ENCODE measurements around the gene ARHGAP31. TPM values are rescaled to one million over a fixed set of nuclear protein-coding genes. Genes with fewer than 3 reads are reported as not detected.

Gene ARHGAP31
- polyA plus RNA-seq, 4 donors = 10.8 to 15.4 (median 12.7) TPM

DNA sequence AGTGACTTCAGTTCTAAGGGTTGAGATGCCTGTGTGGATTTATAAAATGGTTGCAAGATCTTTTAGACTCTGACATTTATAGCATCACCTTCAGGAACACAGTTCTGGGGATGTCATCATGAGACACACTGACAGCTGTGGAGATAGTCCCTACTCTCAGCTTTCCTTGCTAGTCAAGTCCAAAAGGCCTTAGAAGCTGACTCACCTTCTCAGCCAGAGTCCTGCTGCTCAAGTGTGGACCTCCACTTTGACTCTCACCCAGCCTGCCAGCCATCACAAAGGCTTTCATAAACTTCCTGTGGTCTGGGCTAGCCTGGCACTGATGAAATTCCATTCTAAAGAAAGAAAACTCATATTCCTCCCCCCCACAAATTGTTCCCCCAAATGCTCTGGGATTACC lies 124.5 kb downstream of the ARHGAP31 start:
- no peak for DNase-seq (ENCODE audit: low read depth in 4 of 4, low spot score in 2 of 4)

DNA sequence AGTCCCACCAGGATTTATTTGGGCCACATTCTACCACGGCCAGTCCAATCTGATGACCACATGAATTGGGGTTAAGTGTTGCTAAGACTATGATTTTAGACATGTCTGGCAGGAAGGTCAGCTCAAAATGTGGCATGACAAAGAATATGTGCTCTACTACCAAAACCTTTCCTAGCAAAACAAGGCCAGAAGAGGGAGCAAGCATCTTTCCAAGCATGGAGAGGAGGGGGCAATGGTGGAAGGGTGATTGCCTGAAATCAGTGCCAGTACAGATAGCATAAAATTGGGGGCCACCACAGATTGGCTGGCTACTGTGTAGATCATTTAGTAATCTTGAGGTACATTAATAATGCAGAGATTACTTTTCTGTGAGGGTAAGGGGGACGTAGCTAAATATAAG lies 126.0 kb downstream of the ARHGAP31 start:
- no peak for DNase-seq (ENCODE audit: low read depth in 4 of 4, low spot score in 2 of 4)

DNA sequence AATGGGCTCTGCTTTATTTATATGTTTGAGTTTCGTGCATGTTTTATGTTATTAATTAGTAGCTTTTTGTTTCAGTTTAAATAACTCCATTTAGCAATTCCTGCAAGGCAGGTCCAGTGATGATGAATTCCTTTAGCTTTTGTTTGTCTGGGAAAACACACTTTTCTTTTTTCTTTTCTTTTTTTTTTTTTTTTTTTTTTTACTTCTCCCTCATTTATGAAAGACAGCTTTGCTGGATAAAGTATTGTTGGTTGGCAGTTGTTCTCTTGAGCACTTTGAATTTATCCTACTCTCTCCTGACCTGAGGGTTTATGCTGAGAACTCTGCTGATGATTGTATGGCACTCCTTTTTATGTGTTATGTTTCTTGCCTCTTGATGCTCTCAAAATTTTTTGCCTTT lies 133.5 kb downstream of the ARHGAP31 start:
- peak in 1 of 4 donors; percentile 8 for DNase-seq (ENCODE audit: low read depth in 4 of 4, low spot score in 2 of 4)

DNA sequence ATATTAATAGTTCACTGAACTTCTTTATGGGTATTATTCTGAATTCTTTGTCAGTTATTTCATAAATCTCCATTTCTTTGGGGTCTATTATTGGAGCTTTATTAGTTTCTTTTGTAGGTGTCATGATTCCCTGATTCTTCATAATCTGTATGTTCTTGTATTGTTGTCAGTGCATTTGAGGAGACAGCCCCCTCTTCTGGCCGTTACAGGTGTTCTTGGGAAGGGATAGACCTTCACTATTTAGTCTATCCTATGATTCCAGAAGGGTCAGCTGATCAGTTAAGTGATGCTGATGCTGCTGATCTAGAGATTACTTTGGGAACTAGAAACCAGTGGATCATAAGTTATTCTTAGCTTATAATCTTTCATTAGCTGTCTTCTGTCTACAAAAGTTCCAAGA lies 134.4 kb downstream of the ARHGAP31 start:
- no peak for DNase-seq (ENCODE audit: low read depth in 4 of 4, low spot score in 2 of 4)

DNA sequence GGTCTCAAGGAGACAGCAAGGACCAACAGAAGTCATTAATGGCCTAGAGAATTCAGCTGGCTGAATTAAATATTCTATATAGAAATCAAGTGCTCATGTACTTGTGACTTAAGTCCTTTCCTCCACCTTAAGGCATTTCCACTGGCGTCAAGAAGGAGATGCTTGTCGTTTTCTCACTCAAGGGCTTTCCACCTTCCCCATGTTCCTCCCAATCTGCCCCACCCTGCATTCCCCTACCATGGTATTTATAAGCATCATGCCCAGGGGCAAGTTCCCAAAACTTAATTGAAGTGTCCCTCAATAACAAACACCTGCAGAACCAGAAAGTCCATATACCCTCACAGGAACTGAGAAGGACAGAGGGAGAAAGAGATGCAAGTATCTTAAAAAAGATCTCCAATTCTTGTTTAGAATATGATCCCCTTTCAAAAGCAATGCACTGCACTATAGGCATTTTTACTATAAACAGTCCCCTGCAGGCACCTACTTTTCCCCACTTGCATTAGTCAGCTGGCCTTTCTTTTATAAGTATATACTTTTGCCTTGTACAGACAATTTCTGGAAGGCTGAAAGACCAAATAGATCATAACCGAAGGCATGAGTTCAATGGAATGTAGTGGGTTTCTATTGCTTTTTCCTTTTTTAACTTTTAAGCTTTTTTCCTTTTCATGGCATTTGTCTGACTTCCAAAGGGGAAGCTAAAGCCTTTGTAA lies 139.6 kb downstream of the ARHGAP31 start:
- no peak for DNase-seq (ENCODE audit: low read depth in 4 of 4, low spot score in 2 of 4)

DNA sequence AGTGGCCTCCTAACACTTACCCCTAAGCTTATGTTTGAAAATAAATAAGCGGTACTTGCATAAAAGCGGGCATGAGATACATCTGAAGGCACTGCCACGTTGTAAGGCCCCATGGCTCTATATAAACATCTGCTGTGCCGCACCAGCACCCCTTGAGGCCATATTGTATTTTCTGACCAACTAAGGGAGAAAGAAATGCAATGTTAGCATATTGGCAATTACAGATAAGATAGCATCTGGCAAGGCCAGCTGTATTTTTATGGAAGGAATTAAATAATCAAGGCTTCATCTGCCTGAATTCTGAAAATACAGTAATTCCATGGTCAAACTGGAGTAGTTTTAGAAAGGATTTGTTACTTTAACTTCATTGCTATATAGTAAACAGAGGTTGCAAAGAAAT lies 140.5 kb downstream of the ARHGAP31 start:
- DNase-seq (ENCODE audit: low read depth in 4 of 4, low spot score in 2 of 4) = no peak

DNA sequence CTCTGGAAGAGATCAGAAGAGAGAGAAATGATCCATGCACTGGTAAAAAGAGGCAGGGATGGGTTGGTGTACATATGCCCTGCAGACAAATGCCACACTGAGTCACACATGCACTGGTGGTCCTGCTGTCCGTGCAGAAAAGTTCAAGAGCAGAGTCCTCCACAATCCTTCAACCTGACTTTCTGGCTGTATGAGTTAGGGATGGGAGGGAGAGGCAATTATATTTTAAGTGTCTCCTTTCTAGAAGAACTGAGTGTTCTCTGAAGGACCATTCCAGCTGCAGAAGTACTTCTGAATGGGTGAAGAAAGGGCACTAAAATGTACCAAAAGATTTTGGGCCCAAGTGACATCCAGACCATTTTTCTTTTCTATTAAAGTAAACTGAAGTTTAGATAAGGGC lies 142.8 kb downstream of the ARHGAP31 start:
- no peak for DNase-seq (ENCODE audit: low read depth in 4 of 4, low spot score in 2 of 4)

DNA sequence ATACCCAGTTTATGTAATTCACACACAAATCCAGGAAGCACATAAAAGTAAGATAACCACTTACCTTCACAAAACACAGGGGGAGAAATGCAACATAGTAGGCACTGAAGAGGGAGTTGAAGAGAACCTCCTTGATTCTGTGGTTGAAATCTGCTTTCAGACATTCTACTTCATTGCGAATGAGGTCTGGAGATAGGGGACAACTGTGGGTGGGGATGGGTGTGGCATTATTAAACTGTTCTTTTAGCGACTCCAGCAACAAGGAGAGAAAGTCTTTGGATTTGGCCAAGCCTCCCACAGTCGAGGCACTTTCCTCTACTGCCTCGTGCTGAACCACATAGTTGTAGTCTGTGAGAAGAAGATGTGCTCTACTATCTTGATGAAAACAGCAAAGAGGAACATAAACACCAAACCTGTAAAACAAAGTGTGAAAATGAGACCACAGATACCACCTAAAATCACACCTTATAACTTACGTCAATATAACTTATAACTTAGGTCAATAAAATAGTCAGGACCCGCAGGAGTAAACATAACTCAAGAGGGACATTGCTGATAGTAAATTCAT lies 143.6 kb downstream of the ARHGAP31 start:
- no peak for DNase-seq (ENCODE audit: low read depth in 4 of 4, low spot score in 2 of 4)

DNA sequence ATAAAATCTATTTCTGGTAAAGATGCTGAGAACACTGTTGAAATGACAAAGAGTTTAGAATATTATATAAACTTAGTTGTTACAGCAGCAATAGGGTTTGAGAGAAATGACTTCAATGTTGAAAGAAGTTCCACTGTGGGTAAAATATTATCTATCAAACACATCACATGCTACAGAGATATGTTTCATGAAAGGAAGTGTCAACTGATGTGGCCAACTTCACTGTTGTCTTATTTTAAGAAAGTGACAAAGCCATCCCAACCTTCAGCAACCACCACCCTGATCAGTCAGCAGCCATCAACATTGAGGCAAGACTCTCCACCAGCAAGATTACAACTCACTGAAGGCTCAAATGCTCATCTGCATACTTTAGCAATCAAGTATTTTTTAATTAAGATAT lies 149.0 kb downstream of the ARHGAP31 start:
- no peak for DNase-seq (ENCODE audit: low read depth in 4 of 4, low spot score in 2 of 4)

DNA sequence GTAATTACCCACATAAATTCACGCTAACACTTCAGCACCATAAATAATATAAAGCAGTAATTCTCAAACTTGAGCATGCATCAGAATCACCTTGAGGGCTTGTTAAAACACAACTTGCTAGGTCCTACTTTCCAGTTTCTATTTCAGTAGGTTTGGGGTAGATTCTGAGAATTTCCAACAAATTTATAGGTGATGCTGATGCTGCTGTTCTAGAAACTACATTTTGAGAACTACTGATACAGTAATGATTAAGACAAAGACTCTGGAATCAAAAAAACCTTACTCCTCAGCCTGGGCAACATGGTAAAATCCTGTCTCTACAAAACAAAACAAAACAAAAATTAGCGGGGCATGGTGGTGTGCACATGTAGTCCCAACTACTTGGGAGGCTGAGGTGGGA lies 150.4 kb downstream of the ARHGAP31 start:
- DNase-seq (ENCODE audit: low read depth in 4 of 4, low spot score in 2 of 4) = no peak

DNA sequence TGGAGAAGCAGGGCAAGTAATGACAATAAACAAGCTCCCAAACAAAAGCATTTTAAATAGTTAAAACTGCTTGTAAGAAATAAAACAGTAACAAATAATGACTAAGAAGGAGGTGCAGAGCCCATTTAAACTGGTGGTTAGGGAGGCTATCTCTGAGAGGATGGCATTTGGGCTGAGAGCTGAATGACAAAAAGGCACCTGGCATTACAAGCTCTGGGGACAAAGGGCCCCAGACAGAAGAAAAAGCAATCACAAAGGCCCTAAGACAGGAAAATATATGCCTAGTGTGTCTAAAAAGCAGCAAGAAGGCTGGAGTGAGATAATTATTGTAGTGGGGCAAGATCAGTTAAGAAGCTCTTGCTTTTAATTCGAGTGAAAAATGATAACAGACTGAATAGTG lies 159.6 kb downstream of the ARHGAP31 start:
- DNase-seq (ENCODE audit: low read depth in 4 of 4, low spot score in 2 of 4) = no peak

DNA sequence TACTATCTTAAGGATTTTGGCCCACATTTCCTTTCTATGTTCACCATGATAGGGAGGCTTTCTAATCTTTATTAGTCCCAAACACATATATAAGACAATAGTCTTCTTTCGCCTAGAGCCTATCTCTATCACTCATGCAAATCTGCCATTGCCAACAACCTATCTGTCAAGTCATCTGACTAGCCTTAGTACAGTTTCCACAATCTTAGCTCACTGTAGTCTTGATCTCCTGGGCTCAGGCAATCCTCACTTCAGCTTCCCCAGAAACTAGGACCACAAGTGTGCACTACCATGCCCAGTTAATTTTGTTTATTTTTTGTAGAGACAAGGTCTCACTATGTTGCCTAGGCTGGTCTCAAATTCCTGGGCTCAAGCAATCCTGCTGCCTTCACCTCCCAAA lies 162.3 kb downstream of the ARHGAP31 start:
- DNase-seq (ENCODE audit: low read depth in 4 of 4, low spot score in 2 of 4) = no peak

DNA sequence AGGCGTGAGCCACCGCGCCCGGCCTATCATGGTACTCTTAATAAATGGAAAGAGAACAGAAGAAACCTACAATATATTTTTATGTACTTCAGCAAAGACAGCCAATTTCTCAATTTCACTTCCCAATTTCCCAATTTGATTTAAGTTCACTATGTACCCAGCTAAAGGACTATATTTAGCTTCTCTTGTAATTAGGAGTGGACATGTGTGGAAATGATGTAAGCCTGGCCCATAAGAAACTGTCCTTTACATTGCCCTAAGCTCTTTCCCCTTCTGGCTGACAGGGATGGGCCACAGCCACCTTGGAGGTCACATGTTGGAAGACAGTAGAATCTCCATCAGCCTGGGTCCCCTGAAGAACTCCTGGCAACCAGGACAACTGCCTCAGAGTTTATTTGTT lies 163.1 kb downstream of the ARHGAP31 start:
- DNase-seq (ENCODE audit: low read depth in 4 of 4, low spot score in 2 of 4) = no peak

DNA sequence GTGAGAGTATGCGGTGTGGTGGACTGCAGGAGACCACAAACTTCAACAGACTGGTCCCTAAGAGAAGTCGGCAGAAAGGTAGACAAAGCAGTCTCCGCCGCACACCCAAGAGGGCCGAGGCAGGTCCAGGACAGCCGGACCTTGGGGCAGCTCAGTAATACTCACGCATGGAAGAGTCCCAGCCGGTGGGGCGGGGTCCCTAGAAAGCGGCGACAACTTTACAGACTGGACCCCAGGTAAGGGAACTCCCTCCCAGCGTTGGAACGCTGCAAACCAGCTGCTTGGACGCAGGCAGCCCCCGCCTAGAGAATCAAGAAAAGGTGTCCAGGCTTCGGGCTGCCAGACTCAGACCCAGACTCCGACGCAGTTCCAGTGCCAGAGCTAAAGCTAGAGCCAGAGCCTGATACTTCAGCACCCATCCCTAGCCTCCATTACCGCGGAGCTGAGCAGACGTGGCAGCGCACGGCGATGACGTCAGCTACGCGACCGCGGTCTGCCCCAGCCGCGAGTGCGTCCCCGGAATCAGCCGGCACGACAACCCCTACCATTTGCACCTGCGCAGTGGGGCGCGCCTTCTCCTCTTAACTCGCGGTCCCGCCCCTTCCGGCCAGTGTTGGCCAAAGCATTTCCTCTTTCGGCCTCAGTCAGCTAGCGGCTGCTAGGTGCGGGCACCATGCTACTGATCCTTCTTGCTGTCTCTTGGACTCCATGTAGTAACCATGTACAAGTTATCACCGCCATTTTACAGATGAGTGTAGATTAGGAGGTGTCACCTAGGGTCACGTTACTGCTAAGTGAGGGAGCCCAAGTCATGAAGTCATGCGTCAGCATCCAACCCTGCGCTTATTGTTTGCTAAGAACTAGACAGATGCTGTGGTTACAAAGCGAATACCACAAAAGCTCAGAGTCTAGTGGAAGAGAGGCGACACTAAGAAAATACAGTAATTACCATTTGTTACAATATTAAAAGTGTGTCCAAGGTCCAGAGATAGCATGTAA lies 169.3 kb downstream of the ARHGAP31 start, which contains the start of gene TMEM39A:
Gene TMEM39A, minus strand, starts transcription at position 445 of the 999 bp plus-strand sequence. CDS start 1,541 bp downstream, outside the sequence.
- DNase-seq (ENCODE audit: low read depth in 4 of 4, low spot score in 2 of 4) = peak; percentile 85 to 98 (median 97)

DNA sequence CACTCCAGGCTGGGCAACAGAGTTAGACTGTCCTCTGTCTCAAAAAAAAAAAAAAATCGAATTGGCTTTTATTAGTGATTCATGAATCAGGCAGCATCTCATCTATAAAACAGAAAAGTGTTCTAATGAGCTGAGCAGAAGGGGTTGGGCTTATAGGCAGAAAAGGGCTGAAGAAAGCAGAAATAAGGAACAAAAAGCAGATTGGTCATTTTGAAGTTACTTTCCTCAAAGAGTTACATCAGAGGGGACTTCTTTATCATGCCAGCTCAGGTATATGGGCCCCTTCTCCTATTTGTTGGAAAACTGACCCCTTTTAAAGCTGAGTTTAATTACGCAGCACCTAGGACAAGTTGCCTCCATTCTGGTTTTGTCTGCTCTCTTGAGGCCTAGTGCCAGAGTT lies 173.9 kb downstream of the ARHGAP31 start:
- no peak for DNase-seq (ENCODE audit: low read depth in 4 of 4, low spot score in 2 of 4)

DNA sequence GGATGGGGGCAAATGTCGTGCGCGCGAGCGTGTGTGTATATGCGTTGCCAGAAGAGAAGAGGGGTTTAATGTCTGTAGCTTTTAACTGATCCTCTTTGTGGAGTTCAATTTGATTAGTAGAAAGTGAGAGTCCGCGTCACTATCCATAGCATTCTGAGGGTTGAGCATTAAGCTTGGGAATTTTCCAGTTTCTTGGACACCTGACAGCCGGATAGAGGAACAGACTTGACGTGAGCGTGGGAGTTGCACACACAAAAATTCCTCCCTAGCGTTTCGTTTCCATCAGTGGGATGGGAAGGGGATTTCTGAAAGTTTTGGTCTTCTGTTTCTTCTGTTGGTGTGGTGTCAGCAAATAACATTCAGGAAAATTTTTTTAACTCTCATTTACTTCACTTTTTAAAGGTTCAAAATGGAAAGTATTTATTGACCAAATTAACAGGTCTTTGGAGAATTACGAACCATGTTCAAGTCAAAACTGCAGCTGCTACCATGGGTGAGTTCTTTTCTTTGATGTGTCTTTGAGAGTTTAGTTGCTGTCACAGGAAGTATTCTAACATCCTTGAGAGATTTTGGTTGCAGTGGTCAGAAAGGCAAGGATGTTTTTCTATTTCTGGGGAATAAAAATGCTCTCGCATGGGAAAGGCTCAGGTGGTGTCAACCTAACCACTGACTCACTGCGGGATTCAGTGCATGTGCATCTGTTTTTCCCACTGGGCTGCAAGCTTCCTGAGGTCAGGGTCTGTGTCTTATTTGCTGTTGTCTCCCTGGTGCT lies 175.4 kb downstream of the ARHGAP31 start:
- peak in 3 of 4 donors; percentile 22 to 29 (median 24) for DNase-seq (ENCODE audit: low read depth in 4 of 4, low spot score in 2 of 4)
